Keratinocyte (primary cell): ENCODE data around the gene FBXW12.

ENCODE experiments used
- EZH2 ChIP-seq: IDR thresholded peaks from one replicate; pipeline ENCODE4 v1.6.1; 2012; ENCODE audit warnings: inconsistent platforms, mild to moderate bottlenecking, low read length, moderate library complexity
- TF ChIP-seq, protein P1 (sequence below), 3 experiments: IDR thresholded peaks in 1 of 3; conservative IDR thresholded peaks in 1 of 3; optimal IDR thresholded peaks in 1 of 3; 2 replicates in 2 of 3; 3 replicates in 1 of 3; pipeline versions ENCODE3 to v1.5.1; 2011; ENCODE audit warnings: low read length in 3 of 3, mild to moderate bottlenecking in 3 of 3, moderate library complexity in 2 of 3, control low read depth in 1 of 3, inconsistent platforms in 1 of 3; ENCODE audit not compliant: insufficient read depth in 2 of 3; ENCODE audit errors: extremely low read depth in 1 of 3

DNA sequence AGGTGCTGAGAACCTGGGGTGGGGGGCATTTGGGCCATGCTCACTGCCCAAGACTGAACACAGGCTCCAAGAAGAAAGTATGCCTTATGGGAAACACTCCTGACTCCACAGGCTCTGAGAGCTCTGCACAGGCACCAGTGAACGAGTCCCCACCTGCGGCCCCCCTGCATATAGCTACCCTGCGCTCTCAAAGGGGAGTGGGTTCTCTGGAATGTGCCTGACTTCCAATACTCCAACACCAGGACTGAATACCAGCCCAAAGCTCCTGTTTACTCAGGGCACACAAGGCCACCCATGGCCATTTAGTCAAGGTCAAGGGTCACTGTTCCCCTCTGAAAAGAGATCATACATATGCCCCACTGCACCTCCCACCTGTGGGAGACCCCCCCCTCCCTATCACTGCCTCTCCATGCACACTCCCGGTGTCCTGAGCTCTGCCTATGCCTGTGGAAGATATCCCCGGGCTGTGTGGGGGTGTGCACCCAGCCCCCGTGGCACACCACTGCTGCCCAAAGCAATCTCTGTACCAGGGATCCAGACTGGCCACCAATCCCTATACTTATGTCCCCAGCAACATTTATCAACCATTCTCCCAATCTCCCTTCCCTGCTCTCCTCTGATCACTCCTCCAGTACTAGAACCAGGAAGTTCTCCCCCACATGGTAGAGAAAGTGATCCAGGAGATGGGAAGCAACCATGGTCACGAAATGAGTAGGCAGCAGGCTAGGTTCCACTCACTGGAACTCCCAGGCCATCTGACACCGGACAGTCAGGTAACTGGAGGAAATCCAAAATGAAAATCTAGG lies 59.4 kb downstream of the FBXW12 start:
- TF ChIP-seq, protein P1, sequence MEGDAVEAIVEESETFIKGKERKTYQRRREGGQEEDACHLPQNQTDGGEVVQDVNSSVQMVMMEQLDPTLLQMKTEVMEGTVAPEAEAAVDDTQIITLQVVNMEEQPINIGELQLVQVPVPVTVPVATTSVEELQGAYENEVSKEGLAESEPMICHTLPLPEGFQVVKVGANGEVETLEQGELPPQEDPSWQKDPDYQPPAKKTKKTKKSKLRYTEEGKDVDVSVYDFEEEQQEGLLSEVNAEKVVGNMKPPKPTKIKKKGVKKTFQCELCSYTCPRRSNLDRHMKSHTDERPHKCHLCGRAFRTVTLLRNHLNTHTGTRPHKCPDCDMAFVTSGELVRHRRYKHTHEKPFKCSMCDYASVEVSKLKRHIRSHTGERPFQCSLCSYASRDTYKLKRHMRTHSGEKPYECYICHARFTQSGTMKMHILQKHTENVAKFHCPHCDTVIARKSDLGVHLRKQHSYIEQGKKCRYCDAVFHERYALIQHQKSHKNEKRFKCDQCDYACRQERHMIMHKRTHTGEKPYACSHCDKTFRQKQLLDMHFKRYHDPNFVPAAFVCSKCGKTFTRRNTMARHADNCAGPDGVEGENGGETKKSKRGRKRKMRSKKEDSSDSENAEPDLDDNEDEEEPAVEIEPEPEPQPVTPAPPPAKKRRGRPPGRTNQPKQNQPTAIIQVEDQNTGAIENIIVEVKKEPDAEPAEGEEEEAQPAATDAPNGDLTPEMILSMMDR (optimal IDR thresholded peaks at IDR 0.05 in 1 of 3, IDR thresholded peaks at IDR 0.05 in 1 of 3, conservative IDR thresholded peaks at IDR 0.05 in 1 of 3; ENCODE audit: extremely low read depth in 1 of 3, insufficient read depth in 2 of 3, low read length in 3 of 3) = no peak
- TF ChIP-seq EZH2 = no peak
